Measurements from ENCODE around the gene MAP3K7CL.
A peak's percentile ranks its signal among the peaks of the same experiment; 100 is the strongest.
"Not testable (repeated sequence)": the region's sequence is repeated elsewhere in the genome, so short reads cannot be mapped to it uniquely, and the experiment has no call there.

MAP3K7CL gene

DNA sequence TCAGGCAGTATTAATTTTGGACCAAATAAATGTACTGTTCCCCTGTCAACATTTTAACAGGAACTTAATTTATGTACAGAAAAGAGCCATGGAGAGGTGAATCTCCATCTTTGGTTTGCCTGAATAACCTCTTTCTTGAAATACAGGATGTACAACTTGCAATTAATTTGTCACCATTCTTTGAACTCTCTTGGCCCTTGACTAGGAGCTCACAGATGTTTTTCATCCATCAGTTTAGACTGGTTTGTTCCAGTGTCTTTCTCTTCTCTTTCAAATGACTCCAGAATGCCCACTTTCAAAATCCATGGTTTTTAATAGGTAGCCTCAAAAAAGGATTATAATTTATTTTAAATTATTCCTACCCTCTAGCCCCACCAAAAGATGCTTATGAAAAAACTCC lies 5.0 kb downstream of the MAP3K7CL start:
- DNase-seq, result no peak

DNA sequence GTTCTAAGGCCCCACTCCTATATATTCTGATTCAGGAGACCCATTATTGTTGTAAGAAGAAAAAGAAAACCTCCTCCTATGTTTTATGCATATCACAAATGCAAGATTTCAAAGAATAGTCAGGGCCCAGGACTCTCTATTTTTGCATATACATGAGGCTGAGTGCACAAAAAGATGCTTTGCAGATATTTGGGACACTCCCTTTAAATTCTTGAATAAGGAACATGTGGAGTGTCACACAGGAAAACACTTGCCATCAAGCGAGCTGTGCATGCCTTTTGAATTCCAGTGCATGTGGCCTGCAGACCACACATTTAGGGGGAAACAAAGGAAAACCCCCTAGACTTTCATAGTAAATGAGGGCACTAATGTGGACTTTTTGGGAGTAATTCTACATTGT lies 5.6 kb downstream of the MAP3K7CL start:
- DNase-seq, result no peak

DNA sequence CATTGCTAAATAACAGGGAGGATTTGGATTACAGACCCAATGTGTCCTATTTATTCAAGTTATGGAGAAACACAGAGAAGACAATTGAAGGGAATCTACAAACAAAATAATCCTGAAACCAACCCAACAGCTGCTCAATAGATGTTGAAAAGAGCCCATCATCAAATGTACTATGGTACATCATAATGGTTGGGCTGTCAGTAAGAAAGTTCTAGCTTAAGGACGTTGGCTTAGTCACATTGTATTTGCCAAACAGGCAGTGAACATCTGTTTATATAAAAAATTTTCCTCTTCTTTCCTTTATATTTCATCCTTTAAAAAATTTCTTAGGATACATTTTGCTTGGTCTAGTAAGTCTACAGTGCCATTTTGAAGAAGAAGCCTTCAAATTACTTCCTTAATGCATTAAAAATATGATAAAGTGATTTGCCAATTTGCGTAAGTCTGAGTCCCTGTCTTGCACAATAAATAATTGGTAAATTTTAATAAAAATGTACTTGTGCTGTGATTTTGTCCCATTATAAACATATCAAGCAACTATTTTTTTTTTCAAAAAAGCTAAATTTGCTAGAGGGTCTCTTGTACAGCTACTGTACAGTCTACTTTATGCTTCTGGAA lies 14.4 kb downstream of the MAP3K7CL start:
- DNase-seq, result no peak

DNA sequence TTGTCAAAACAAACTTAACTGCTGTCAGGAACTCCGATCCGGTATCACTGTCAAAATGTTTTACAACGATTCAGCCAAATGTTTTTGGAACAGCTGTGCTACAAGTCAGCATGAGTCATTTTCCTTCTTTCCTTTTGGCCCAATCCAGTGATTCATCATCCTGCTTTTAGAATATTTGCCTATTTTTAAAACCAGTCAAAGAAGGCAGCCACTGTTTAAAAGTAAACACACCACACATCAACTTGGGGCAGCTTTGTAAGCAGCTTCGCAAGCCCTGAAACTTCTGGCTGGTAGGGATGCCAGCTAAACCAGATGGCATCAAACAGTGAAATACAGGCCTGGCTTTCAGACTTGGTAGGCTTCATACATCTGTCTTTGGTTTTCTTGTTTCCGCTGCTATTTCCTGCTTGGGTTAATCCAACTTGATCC lies 14.9 kb downstream of the MAP3K7CL start:
- DNase-seq, result peak; percentile 91

DNA sequence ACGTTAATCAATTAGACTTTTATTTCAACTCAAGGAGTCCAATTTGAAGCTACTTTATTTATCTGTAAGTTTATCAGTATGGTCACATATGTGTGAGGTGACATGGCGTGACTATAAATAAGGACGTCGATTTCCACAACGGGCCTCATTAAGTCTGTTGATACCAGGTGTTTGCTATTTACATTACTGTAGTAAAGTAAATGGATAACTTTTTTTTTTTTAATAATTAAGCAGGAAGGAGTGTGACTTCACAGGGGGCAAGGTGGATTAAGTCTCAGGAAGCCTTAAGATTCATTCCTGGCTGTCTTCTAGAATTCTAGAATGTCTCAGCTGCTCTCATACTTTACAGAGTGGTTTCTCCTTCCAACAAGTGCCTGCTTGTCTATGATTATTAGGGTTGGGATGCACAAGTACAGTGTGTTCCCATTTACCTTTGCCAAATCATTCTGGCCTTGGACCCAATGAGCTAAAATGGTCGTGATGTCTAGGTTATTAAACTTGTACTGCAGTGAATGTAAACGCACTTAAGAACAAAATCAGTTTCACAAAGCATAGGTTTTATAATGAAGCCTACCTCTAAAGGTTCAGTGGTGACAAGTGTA lies 15.5 kb downstream of the MAP3K7CL start:
- DNase-seq, result peak; percentile 68

DNA sequence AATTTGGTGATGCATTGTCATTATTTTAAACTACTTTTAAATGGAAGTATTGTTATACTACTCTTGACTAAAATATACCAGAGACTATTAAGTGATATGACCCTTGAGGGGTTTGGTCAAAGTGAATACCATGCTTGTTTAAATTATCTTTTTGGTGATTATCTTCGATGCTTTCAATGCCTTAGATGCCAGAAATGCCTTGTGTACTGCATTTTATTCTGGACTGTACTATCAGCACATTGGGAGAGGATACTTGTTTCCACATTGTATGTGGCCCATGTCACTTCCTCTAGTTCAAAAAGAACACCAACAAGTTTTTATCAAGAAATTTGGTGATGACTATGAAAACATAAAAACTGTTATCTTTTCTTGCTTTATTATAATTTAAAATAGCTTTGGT lies 16.3 kb downstream of the MAP3K7CL start:
- DNase-seq, result no peak

DNA sequence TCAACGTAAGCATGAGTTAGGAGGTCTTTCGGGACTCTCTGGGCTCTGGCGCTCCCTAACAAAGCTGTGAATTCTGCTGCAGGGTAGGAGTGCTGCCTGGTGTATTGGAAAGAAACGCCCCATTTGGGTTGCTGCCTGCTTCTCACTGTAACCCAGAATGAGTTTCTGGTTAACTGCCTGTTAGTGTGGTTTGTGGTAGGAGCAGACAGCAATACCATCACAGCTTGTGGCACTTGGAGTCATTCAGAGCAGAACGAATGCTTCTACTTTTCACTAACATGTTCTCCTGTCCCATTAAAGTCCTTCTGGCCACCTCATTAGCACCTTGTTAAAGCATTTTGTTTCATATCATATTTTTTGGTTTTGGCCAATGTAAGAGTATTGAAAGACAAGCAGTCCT lies 18.1 kb downstream of the MAP3K7CL start:
- no peak for DNase-seq

DNA sequence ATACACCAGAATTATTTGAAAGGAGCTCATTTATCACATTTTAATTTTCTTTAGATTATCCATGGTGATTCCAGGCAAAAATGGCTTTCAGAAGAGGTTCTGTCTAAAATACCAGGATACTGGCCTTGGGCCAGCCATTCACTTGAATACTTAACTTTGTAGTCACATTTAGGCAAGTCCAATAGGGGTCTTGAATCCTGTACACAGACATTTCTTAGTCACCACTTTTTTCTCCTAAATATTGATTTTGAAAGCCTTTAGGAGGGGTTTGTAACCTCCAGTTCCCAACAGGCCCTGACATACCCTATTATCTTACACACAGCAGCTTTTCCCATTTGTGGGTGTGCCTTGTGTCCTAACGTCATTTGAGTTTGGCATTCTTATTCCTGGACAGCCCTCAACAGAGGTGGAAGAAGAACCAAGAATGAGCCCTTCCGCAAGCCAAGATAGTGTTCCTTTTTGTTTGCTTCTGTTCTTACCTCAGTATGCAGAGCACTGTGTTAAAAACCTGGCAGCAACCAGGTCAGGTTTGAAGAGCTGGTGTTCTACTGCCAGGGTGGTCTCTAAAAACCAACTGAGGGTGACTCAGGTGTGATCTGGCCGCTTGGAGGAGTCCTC lies 19.5 kb downstream of the MAP3K7CL start:
- DNase-seq, result no peak

DNA sequence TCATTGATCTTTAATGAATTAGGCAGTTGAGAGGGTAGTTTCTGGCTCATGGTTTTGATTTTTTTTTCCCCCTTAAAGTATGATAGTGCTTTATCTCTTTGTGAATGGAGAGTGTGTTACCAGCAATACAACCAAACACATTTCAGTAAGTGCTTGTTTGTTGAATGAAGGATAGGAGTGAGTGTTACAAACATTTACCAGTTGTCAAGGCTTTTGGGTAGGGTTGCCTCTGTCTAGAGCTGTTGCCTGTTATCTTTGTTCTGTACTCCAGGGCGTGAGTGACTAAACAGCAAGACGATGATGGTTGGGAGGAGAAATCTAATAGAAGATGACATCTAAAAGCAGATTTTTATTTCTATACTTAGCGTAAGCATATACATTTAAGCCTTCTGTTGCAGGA lies 21.5 kb downstream of the MAP3K7CL start:
- no peak for DNase-seq

DNA sequence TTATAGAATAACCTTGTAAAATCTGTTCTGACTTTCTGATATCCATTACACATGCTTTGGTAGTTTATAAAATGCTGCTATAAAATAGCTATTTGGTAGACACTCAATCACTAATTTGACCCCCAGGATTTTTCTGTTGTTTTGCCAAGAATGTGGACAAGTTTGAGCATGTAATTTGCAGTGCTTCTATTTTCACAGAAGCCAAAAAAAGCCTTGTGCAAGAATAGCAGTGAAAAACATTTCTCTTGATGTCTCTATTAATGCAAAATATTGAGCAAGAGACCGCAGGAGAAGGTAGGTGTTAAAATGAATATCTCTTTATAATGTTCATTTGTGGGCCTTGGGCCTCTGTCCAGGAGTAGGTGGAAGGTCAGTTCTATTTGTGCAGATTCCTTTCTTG lies 22.5 kb downstream of the MAP3K7CL start:
- no peak for DNase-seq

DNA sequence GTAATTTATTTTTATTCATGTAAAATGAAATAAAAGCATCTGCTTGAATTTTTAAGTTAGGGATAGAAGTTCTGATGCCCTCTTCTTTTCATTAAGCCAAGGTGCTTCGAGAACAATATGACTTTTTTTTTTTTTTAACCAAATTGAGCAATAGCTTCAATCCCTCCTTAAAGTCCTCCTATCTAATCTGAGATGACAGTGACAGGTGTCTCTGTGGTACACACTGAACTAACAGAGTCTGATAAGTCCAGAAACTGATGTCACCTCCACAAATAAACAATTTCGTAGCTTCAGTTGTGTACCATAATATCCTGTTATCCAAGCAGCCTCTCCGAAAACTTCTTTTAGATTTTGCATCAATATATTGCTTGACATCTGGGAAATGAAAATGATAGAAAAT lies 23.8 kb downstream of the MAP3K7CL start:
- no peak for DNase-seq

DNA sequence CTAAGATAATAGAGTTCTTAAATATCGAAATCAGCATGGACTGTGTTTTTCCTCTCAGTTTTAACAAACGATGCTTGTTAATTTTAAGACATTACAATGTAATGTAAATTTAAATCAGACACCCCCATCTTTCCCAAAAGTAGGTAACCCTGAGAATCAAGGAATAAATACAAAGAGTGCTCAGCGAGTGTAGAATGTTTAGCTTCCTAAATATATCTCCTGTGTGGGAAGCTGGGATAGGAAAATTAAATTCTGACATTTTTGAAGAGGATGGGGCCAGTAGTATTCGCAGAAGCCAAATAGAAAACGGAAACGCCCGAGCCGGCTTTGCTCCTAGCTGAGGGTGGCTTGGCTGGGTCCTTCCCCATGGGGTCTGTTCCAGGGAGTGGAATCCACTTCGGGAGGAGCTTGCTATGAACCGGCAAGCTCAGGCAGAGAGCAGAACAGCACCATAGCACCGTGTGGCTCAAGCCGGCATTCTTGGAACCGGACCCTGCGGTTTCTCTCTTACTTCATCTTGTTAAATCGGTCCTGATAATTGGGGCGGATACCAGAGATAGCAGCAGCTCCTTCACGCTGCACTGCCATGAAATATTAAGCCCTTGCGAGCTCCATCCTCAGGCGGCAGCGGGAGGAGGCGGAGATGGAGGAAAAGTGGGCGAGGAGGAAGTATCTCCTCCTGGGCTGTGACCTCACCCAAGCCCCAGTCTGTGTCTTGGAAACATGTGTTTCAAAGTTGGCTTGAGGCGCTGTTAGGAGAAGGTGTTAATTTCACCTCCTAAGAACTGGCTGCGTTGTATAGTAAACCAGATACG lies 24.9 kb downstream of the MAP3K7CL start:
- DNase-seq, result no peak

DNA sequence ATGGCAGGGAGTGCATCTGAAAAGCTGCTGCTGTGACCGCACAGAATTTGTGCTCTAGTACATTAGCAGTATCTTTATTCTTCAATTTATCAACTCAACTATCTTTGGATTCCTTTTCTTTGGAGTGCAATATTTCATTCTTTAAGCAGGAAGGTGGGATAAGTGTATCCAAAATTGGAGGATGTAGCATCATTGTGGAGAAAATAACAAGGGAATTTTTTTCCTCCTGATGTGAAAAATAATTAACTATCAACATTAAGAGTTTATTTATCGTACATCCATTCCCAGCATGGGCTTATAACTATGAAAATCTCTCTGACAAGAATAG lies 25.5 kb downstream of the MAP3K7CL start:
- no peak for DNase-seq

DNA sequence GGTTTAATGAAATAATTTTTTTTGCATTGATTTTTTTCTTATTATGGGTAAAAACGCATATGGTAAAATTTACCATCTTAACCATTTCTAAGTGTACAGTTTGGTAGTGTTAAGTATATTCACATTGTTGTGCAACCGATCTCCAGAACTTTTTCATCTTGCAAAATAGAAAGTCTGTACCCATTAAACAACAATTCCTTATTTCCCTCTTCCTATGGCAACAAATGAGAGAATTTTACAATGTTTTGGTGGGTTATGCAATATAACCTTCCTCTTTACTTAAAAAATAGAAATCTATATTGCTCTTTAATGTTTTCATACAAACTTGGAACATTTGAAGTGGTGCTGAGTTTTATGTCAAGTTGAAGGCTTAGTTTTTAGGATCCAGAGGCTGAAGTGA lies 26.6 kb downstream of the MAP3K7CL start:
- no peak for DNase-seq

DNA sequence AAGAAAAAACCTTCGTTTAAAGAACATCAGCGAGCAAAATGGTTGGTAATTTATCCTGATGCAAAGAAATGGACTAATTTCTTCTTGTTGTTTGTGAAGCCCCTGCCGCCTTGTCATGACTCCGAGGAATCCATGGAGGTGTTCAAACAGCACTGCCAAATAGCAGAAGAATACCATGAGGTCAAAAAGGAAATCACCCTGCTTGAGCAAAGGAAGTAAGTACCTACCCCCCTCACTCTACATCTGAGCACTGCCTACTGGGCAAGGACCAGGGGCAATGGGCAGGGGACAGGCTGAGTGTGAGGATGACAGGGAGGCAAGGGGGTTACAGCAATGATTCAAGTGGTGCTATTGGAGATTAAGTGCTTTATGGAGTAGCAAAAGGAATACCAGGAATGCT lies 29.4 kb downstream of the MAP3K7CL start:
- DNase-seq, result no peak

DNA sequence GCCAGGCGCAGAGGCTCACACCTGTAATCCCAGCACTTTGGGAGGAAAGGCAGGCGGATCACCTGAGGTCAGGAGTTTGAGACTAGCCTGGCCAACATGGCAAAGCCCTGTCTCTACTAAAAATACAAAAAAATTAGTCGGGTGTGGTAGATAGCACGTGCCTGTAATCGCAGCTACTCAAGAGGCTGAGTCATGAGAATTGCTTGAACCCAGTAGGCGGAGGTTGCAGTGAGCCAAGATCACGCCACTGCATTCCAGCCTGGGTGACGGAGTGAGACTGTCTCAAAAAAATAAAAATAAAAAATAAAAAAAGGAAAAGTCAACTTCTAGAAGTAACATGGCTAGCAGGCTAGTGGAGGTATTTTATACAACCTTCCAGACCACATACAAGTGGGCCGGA lies 32.4 kb downstream of the MAP3K7CL start:
- not testable (repeated sequence) for DNase-seq

DNA sequence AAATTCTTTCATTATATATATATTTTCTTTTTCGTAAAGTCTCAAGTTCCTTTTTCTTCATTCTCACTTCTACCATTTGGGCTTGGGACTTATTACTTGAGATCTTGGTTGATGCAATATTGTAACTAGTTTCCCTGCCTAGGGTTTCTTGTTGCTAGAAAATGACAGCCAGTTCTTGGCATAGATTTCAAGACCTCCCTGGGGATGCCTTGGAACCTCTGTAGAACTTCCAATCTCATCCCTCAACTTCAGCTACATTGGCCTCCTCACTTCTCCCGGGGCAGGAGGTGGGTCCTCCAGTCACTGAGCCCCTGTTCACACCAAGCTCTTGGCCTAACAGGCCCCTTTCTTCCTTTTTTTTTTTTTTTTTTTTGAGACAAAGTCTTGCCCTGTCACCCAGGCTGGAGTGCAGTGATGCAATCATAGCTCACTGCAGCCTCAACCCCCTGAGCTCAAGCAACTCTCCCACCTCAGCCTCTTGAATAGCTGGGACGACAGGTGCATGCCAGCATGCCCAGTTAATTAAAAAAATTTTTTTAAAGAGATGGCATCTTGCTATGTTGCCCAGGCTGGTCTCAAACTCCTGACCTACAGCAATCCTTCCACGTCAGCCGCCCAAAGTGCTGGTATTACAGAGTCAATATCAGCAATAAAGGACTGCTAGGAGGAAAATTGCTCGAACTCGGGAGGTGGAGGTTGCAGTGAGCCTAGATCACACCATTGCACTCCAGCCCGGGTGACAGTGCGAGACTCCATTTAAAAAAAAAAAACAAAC lies 33.1 kb downstream of the MAP3K7CL start:
- no peak for DNase-seq

DNA sequence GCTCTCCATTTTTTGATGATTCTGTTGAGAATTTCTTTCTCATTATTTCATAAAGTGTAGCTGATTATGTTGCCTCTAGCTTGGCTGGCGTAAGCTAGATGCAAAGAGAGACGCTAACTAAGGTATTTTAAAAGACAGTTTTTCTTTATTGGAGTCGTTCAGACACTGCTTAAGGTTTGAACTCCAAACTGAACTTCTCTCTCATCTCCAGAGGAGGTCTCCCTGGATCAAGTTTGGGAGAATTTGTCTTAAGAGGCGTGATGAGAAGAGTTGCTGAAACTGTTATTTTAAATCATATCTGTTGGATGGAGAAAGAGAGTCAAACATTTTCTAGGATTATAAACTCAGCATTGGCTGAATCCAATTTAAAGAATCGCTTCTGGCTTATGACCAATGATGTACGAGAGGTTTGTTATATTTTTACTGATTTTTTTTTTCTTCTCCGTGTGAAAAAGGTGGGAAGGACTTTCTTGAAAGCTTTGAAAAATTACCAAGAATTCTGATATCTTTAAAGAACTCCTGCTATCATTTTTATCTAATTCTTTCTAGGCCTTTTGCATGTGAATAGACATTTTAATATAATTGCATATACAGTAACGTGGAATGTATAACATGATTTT lies 34.0 kb downstream of the MAP3K7CL start:
- DNase-seq, result peak; percentile 14

DNA sequence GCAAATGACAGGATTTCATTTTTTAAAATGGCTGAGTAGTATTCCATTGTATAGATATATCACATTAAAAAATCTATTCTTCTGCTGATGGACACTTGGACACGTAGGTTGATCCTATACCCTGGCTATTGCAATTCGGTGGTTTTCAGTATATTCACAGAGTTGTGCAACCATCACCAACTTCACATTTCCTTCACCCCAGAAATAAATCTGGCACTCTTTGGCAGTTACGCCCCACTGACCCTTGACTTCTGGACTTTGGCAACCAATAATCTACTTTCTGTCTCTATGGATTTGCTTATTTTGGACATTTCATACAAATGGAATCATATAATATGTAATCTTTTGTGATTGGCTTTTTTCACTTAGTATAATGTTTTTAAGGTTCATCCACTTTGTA lies 35.9 kb downstream of the MAP3K7CL start:
- no peak for DNase-seq

DNA sequence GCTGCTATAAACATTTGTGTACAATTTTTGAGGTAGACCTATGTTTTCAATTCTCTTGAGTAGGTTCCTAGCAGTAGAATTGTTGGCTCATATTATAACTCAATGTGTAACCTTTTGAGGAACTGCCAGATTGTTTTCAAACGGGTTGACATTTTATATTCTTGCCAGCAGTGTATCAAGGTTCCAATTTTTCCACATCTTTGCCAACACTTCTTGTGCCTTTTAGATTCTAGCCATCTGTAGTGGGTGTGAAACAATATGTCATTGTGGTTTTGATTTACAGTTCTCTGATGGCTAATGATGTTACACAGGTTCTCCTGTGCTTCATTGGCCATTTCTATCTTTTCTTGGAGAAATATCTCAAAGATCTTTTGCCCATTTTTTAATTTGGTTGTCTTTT lies 36.4 kb downstream of the MAP3K7CL start:
- DNase-seq, result no peak

DNA sequence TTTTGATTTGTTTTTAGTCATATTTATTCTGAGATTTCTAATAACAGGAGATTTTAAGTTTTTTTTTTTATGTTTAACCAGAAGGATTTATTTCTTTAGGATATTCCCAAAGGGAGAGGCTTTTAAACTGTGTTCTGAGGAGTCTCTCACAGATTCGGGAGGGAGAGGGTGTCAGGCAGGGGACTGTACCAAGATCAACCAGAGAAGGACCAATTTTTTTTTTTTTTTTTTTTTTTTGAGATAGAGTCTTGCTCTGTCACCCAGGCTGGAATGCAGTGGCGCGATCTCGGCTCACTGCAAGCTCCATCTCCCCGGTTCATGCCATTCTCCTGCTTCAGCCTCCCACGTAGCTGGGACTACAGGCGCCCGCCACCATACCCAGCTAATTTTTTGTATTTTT lies 37.0 kb downstream of the MAP3K7CL start:
- DNase-seq, result not testable (repeated sequence)

DNA sequence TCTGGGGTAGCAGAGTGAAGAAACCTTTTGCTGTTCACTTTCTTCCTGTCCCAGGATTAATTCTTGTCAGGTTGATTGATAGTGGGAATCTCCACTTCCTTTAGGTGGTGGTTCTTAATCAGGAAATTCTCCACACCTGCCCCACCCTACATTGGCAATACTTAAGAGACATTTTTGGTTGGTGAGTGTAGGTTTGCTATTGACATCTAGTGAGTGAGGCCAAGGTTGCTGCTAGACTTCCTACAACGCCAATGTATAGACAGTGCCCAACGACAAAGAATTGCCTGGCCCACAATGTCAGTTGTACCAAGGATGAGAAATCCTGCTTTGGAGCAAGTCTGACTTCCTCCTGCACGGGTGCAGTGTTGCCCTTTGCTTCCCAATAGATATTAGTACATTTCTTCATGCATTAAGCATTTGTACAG lies 38.5 kb downstream of the MAP3K7CL start:
- DNase-seq, result no peak

DNA sequence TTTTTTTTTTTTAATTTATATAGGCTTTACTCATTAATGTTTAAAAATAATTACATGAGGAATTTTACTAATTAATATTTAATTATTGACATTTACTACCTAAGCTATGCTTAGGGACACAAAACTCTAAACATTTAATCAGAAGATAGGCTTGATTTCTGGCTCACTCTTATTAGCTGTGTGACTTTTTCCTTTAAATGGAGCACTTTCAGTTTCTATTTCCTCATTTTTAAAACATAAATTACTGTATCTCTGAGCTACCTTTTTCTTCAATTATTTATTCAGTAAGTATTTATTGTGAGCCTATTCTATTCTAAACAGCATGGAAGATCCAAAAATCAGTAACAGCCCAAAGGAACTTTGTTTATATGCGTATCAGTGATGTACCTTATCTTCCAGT lies 40.5 kb downstream of the MAP3K7CL start:
- no peak for DNase-seq
